NCI-H526 treated with DMSO at 0.1 percent for 48 hours (cell line): ENCODE data around the gene ACO2.
A peak's percentile ranks its signal among the peaks of the same experiment; 100 is the strongest.
"Not testable (repeated sequence)": the region's sequence is repeated elsewhere in the genome, so short reads cannot be mapped to it uniquely, and the experiment has no call there.

Experiments used
- DNase-seq: peaks from one replicate; lab custom pipeline; 2025; lab: John Stamatoyannopoulos, UW

The ACO2 gene

DNA sequence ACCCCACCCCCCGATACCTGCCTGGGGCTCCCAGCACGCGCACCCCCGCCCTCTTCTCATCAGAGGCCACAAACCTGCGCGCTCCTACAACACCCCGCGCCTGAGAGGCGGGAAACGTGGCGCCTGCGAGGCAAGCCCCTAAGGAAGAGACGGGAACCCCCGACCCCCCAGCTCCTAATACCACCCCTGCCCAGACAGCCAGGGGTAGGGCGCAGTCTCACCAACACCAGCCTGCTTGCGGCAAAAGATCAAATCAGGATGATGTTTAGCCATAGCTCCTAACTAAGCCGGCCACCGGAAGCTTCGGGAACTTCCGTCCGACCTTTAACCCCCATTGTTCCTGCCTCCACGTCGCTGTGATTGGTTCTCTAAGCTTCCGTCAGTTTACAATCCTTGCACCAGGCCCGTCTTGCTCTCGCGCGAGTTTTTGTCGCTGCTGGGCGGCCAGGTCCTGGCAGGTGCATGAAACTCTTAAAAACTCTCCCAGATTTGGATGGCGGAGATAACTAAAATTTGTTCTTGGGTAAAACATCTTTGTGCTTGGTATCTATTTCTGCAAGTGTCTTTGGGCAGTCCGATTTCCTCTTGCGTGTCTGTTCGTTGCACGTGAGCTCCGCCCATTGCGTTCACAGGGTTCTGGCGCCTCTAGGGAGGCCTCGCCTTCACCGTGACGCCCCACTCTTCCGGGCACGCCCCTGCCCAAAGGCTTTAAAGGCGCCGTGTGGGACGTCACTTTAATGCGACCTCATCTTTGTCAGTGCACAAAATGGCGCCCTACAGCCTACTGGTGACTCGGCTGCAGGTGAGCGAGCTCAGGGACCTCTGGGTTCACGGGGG is at the start of gene ACO2, which contains the start of gene PHF5A:
Gene ACO2 (plus strand): TSS at position 737 of the 837 bp plus-strand sequence. CDS start 30 bp downstream, at position 767.
Gene PHF5A (minus strand): TSS at position 312 of the 837 bp plus-strand sequence. CDS start 39 bp downstream, at position 273.
- peak; percentile 92 for DNase-seq

DNA sequence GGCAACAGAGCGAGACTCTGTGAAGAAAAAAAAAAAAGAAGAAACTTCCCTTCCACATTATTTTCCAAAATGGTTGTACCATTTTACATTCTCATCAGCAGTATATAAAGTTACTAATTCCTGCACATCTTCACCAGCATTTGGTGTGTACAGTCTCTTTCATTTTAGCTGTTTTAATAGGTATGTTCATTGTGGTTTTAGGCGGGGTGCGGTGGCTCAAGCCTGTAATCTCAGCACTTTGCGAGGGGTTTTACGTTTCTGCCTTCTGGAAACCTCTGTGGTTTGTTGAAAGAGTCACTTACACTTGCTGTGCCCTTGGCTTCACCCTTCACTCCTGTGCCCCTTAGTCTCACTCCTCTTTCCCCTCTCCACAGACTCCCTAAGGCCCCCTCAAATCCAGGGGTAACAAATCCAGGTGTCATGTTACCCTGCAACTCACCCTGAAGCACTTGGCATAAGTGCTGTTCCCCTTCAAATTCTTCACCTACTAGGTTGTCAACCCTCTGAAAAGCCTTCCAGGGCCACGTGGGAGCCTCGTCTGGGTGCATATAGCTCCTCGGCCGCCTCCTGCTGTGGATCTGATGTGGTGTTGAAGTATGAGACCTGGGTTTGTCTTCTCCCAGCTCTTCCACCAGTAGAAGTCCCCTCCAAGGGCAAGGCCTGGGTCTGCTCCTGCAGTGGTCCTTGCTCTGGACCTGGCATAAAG is 43.1 kb upstream of the ACO2 start:
- DNase-seq = no peak

DNA sequence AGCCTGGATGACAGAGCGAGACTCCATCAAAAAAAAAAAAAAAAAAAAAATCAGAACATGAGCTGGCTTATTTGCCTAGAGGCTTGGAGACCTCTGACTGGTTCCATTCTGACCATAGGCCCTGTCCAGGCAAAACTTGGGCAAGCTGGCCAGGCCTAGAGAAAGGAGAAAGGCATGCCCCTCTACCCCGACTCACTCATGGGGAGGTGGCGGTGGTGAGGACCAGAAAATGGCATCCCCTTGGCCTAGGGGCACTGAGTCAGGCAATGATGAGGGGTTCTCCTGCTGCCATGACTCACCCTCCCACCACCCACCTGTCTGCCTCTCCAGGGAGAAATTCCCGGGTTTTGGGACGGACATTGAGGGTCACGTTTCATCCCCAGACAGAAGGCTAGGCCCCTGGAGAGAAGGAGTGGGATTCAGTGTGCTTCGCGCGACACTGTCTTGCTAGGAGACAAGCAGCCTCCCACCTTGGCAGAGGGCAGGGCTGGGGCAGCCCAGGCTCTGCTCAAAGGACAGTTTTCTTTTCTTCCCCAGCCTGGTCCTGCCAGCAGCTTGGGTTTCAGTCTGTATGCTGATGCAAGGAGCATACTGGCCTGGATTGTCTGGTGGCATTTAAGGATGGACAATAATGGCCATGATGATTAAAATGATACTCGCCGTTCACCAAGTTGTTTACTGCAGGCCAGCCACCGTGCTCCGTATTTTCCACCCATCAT is 39.5 kb upstream of the ACO2 start:
- DNase-seq = no peak

DNA sequence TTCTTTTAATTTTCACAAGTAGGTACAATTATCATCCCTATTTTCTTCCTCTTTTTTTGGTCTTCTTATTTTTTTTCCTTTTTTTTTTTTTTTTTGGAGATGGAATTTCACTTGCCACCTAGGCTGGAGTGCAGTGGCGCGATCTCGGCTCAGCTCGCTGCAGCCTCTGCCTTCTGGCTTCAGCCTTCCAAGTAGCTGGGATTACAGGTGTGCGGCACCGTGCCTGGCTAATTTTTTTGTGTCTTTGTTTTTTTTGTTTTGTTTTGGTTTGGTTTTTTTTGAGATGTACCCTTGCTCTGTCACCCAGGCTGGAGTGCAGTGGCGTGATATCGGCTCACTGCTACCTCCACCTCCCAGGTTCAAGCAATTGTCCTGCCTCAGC is 39.0 kb upstream of the ACO2 start:
- no peak for DNase-seq

DNA sequence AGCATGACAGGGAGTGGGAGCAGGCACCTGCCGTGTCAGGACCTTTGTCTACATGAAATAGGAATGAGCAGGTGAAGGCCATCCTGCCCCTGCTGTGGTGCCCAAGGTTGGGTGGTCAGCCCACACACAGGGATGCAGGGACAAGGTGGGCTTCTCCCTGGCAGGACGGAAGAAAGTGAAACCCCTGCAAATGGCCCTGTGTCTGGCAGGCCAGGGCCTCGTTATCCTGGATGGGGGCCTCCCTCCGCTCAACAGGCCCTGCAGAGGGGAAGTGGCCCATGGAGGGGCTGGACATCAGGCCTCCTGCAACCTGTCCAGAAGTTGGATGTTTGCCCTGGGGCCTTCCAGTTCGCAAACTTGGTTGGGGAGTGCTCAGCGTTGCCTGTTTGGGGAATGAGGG is 37.3 kb upstream of the ACO2 start:
- no peak for DNase-seq

DNA sequence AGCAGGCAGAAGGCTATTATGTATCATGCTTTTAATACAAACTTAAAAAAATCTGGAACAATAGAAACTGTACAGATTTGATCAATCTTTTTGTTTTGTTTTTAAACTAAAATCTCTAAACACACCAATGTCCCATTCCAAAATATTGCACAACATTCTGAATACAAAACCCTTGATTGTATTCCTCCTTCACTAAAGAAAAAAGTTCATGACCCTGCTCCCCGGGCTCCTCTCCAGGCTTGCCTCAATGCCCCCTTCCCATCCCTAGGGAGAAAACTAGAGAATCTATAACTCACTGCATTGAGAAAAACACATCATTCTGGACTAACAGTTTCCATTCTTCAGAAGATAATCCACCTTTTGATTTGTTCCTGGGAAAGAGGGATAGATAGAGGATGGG is 35.4 kb upstream of the ACO2 start:
- not testable (repeated sequence) for DNase-seq

DNA sequence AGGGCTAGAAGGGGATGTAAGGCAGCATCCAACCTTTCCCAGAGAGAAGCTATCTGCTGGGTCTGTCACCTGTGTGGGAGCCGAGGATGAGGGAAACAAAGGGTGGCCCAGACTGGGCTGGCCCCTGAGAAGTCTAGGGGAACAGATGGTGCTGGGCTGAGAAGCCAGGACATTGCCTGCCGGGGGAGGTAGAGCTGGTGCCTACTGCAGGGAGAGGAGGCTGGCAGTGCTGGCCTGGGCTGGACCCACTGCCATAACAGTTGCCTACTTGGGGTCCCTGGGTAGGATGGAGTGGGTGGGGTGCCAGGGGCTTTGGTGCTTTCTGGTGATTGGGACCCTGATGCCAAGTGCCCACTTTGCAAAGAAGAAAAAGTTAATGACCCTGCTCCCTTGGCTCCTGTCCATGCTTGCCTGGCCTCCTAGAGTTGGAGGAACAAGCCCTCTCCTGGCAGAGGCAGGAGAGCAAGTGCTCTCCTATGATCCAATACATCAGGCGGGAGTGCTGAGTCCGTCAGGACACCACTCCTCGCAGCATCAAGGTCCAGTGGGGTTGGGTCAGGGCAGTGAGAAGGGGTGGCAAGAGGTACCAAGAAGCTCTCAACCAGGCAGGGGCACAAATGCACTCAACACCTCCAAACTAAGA is 34.4 kb upstream of the ACO2 start:
- DNase-seq = not testable (repeated sequence)

DNA sequence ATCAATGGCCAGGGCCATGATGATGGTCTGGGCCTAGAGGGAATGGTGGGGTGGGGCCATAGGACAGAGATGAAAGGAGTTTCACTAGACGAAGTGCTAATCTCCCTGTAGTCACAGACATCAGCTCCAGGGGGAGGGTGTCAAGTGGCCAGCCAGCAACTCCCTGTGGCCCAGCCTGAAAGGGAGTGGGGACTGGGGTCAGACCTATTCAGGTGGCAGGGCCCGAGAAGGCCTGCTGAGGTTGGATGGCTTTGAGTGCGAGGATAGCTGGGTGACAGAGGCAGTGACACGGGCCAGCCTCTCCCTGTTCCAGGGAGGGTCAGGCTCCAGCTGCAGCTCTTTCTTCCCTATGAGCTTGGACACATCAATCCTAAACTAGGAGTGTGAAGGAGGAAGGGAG is 33.4 kb upstream of the ACO2 start:
- DNase-seq = no peak

DNA sequence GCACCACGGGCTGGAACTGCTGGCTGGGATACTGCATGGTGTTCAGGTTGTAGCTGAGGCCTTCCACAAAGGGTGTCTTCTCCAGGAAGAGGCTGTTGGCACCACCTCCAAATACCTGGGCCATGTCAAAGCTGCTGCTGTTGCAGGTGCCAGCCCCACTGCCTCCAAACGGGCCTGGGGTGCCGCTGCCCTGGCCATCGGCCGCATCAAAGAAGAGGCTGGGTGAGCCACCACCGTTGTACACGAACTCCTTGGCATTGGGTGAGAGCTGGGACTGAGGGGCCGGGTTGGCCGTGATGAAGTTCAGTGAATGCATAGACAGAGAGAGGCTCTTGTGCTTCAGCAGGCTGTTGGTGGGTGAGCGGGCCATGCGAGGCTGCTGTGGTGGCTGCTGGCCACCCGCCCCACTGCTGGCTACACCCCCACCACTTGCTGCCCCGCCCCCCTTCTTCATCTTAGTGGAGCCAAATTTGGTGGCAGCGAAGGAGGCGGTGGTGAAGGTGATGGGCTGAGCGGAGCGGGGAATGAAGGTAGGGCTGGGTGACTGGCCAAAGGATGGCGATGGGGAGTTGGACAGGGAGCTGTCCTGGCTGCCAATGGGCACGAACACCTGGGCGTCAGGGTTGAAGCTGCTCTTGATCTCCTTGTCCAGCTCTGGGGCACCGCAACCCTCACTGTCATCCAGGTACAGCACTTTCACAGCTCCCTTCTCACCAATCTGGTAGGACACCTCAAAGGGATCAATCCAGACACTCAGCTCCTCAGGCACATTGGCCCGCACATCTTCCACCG is 32.4 kb upstream of the ACO2 start:
- DNase-seq = no peak

DNA sequence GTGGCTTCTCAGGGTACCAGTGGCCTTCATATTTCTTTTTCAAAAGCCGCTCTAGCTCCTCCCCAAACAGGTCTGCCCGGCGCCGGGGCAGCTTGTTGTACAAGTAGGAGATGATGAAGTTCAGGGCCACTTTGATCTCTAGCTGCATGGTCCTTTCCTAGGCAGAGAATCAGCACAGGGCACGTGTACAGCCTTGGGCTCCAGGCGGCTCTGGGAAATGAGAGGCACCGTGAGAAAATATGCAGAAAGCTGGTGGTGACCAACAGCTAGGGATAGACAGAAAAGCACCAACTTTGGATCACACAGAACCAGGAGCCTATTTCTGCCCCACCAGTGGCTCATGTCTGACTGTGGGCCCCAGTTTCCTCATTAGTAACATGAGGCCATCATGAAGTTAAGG is 31.7 kb upstream of the ACO2 start:
- no peak for DNase-seq

DNA sequence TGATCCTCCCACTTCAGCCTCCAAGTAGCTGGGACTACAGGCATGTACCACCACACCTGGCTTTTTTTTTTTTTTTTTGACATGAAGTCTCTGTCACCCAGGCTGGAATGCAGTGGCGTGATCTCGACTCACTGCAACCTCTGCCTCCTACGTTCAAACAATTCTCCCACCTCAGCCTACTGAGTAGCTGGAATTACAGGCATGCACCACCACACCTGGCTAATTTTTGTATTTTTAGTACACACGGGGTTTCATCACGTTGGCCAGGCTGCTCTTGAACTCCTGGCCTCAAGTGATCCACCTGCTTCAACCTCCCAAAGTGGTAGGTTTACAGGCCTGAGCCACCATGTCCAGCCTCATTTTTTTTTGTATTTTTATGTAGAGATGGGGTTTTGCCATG is 28.4 kb upstream of the ACO2 start:
- not testable (repeated sequence) for DNase-seq

DNA sequence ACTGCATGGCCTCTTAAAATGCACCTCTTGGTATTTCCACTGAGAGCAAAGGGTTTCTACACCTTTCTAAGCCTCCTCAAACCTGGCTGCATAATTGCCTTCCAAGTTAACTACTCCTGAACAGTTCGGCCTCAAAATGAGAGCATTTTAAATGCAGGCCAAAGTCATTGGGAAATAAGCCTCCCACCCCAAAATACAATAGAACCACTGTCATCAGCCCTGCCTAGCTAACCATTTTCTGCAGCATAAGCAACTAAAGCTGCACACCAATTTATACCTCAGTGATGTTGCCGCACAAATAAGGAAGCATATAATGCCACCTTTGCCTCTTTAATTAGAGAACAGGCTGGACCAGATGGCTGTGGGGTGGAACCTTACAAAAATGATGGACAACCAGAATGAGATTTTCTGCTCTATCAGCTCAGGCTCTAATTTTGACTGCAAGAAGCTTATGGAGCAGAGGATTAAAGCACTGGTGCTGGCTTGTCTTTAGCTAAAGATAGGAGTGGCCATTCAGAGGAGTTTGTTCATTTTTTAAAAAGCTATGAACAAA is 26.6 kb upstream of the ACO2 start:
- DNase-seq = no peak

DNA sequence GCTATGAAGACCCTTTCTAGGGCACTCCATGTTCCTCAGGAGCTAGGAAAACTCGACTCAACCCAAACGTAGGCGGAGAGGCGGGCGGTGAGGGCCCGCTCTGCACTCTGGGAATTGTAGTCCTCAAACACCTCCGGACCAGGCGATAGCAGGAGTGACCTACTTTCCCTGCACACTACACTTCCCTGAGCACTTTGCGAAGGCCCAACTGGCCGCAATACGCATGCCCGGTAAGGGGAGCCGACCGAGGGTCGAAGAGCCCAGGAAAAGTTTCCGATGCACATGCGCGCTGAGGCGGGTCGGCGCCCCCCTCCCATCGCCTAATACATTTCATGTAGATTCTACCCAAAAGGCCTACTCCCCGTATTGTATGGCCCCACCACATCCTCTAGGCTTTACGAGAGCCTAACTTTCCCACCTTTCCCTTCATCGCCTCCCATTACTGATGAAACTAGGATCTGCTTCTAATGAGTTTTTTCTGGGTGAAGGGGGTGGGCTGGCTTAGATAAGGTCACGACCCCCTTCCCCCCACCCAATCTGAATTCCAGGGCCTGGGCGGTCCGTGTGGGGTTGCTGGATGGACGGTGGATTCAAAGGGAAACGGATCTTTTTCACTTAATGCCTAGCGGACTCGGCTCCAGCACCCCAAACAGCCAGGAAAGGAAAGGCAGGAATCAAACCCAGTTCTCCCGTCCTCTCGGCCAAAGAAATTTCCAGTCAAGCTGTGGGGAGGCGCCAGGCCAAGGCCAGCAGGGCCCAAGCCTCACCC is 24.4 kb upstream of the ACO2 start:
- DNase-seq = peak; percentile 87

DNA sequence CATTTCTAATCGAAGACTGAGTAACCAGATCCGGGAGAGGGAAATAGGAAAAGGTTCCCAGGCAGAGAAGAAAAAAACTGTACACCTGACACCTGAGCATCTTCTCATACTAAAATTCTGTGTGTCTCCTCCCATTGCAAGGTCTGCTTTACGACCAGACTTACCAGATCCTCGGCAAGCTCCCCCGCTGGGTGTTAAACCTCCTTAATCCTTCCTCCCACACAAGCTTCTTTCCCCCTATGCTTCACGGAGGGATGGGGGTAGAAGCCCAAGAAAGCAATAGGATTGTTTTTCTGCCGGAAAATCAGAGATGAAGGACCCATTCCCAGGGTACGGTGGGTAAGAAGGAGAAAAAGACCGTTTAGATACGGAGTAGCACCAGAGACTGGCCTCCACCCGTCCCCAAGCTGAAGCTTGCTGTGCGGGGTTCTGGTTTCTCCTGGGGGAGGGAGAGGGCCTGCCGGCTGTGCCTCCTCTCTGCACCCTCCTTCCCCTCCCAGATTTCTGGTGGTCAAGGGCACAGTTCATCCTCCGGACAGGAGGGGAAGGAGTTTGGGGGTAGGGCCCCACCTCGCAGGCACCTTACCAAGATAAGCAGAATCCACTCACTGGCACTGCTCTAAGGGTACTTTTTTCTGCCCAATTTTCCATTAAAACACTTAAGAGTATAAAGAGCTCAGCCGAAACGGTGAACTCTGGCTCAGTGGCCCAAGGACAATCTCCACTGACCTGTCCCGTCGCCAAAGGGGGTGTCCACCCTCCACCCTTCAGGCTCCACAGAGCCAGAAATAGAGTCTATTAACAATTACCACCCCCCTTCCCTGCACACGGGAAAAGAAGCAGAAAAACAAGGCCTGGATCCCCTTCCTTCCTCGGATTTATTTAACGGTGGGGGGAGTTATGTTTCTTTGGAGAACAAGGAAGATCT is 23.5 kb upstream of the ACO2 start:
- peak; percentile 30 for DNase-seq

DNA sequence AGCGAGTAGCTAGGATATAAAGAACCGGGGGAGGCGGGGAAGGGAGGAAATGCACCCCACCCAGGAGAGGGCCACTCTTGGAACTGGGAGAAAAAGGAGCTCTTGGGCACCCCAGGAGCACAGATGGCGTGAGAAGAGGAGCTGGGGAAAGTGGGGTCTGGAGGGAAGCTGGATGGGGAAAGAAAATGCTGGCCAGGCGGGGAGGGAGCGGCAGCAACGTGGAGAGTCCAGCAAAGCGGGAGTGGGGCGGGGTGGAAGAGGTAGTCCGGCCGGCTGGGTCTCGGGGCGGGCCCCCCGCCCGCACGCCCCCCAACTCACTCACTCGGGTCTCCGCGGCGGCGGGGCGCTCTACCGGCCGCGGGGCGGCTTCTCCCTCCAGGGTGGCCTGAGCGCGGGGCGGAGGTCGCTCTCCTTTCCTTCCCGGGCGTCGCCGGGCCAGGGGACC is 22.8 kb upstream of the ACO2 start:
- peak; percentile 2 for DNase-seq

DNA sequence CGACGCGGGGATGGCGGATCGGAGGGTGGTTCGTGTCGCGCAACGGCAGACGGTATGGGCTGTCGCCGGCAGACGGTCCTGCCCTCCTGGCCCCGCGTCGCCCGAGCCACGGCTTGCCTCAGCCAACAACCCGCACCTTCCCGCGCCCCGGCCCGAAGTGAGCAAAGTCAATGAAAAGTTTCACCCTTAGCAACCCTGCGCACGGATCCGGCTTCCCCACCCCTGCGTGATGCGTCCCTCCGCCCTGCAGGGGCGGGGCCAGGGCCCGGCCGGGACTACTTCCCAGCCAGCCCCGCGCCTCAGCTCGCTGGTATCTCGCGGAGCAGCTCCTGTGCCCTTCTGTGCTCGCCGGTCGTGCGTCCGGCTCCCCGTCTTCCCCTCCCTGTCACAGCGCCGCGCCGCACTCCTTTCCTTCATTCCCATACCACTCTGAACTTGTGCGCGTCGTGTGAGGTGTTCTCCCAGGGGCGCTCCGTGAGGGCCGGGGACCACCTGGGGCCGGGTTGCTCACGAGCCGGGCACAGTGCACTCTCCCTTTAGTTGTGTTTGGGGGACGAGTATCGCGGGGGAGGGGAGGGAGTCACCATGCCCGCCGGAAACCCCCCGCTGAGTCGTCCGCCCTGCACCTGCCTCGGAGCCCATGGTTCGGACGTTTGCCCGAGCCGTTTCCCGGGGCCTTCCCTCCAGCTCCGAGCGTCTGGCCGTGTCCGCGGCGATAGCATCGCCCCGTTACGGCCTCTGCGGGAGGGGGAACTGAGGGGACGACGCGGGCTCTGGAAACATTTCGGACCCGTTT is 22.1 kb upstream of the ACO2 start, which contains the start of gene TOB2:
Gene TOB2 (minus strand): TSS at position 163 of the 796 bp plus-strand sequence. CDS start 9,456 bp downstream, outside the sequence.
- DNase-seq = peak; percentile 72

DNA sequence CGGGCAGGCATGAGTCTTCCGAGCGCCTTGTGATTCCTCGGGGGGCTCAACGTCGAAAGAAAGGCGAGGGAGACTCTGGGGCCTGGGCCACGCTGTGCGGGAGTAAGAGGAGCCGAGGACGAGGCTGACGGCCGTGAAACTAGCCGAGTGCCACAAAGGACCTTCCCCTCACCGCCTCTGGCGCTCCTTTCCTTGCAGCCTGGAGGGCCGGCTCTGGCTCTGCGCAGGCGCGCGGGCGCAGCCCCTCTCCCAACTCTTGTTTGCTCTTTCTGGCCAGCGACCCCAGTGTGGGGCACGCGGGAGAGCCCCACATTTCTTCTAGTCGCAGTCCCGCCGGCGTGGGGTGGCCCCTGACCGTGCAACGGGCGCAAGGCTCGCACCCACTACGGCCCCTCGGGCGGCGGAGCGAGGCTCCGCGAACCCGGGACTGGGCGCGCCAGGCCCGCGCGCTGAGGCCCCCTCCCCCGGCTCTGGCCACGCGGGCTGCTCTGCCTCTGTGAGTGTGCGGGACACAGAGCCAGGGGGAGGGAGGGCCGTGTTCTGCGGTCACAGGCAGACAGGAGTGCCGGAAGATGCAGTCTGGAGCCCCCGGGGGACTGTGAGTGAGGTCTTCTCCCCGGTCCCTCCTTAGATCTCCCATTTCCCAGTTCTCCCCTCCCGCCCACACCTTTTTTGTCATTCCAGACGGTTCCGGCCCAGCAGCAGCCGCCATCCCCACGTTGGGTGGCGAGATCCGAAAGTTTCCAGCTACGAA is 21.3 kb upstream of the ACO2 start:
- peak; percentile 46 for DNase-seq
